Body of pancreas (tissue), 4 donors: Measurements from ENCODE around the gene TMEM117. TPM values are rescaled to one million over a fixed set of nuclear protein-coding genes. Genes with fewer than 3 reads are reported as not detected.
"Not testable (repeated sequence)": the region's sequence is repeated elsewhere in the genome, so short reads cannot be mapped to it uniquely, and the experiment has no call there.

Source experiments
- ATAC-seq: fragments of 150-250 bp; one replicate; pipeline ENCODE4 v1.9.1; 2016
- DNase-seq, 4 donors: peaks; one replicate each; pipeline ENCODE4 v3.0.0-alpha.2; 2019
- H3K27ac ChIP-seq, 4 donors: fragments of 200-600 bp; sonication (generic); 1 replicate in 3 of 4; 2 replicates in 1 of 4; pipeline versions ENCODE4 v1.5.1 to v1.6.1; 2016 to 2019; ENCODE audit warnings: mild to moderate bottlenecking in 1 of 4, mixed read lengths in 1 of 4, moderate library complexity in 1 of 4
- H3K27me3 ChIP-seq, 2 donors: fragments of 200-600 bp; sonication (generic); one replicate each; pipeline ENCODE4 v1.6.0; 2016; ENCODE audit warnings: mild to moderate bottlenecking in 1 of 2
- H3K36me3 ChIP-seq, 2 donors: fragments of 200-600 bp; sonication (generic); replicated peaks in 1 of 2; 2 replicates each; pipeline ENCODE4 v1.5.1; 2016; ENCODE audit warnings: low read depth in 2 of 2; ENCODE audit not compliant: insufficient read depth in 1 of 2
- H3K4me1 ChIP-seq: fragments of 200-600 bp; sonication (generic); one replicate; pipeline ENCODE4 v1.6.0; 2016
- H3K4me3 ChIP-seq, 2 donors: fragments of 200-600 bp; sonication (generic); 1 replicate in 1 of 2; 2 replicates in 1 of 2; pipeline ENCODE4 v1.5.1; 2016 to 2019
- H3K9me3 ChIP-seq, 3 donors: fragments of 200-600 bp; sonication (generic); 1 replicate in 2 of 3; 2 replicates in 1 of 3; pipeline ENCODE4 v1.5.1; 2016
- POLR2A ChIP-seq, 3 donors: fragments of 450-650 bp; IDR thresholded peaks; one replicate each; pipeline ENCODE4 v1.6.1; 2016; ENCODE audit warnings: antibody characterized with exemption in 3 of 3, mild to moderate bottlenecking in 2 of 3
- WGBS, 2 donors: methylation state at CpG; one replicate each; pipeline ENCODE4 v1.1.5; 2017; 5-methylcytosine and 5-hydroxymethylcytosine counted together
- intact Hi-C: fragments of 100-400 bp; cut with DNase I; formaldehyde crosslinking; loops from one replicate; pipeline ENCODE4 v1.15.1; 2023
- total RNA-seq, 2 donors: library from RNA; depleted of rRNA; stranded (reverse); fragments of >200 nt; gene quantifications; one replicate each; pipeline ENCODE4 v1.1.0, GENCODE V29; 2016
- TF ChIP-seq, protein P1 (sequence below), 7 experiments: fragments of 450-650 bp in 4 of 7; fragments of 200-600 bp in 3 of 7; sonication (generic) in 3 of 7; IDR thresholded peaks; one replicate each; pipeline ENCODE4 v1.5.1; 2016 to 2019; ENCODE audit warnings: antibody characterized with exemption in 7 of 7

The TMEM117 gene
- total RNA-seq, 2 donors from 2014 or later: 19.2 to 23.4 TPM

DNA sequence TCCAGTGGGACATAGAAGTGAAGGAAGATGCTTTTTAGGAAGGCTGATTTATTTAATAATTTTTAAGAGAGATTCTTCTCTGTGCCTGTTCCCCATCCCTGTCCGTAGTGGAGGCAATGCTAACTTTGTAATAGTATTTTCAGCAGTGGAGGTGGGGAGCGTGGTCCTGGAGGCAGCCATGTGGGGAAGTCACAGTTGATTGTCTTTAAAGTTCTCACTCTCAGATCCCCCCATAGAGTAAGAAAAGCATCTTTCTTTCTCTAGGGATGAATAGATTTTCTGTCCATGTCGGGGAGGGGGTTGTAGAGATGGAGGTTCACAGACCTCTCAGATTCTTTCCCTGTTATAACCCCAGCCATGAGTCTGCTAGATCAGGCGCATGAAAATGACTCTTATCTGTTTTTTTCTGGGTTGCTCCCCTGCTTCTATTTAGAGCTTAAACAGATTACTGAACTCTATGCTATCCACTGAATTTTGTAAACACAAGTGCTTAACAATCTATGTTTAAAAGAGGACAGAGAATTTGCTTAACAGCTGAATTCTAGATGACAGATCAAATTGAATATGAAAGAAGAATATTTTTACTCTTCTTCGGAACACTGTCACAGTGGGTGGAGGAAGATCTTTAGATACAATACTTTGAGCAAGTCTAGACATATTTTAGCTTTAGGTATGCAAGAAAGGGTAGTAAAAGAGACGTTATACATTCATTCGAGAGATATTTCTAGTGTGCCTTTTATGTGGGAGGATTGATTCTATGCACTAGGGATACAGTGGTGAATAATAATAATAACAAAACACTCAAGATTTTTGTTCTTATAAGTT, 25.3 kb downstream of the TMEM117 start:
- H3K27me3 ChIP-seq: no peaks in the 10 kb centered on the region
- intact Hi-C loops: no loop called here
- H3K9me3 ChIP-seq: no peaks in the 10 kb centered on the region
- 84% methylated on average over 7 of the region's 7 CpGs for WGBS, 2 donors
- TF ChIP-seq POLR2A (IDR thresholded peaks at IDR 0.05): no peak
- TF ChIP-seq, protein P1, sequence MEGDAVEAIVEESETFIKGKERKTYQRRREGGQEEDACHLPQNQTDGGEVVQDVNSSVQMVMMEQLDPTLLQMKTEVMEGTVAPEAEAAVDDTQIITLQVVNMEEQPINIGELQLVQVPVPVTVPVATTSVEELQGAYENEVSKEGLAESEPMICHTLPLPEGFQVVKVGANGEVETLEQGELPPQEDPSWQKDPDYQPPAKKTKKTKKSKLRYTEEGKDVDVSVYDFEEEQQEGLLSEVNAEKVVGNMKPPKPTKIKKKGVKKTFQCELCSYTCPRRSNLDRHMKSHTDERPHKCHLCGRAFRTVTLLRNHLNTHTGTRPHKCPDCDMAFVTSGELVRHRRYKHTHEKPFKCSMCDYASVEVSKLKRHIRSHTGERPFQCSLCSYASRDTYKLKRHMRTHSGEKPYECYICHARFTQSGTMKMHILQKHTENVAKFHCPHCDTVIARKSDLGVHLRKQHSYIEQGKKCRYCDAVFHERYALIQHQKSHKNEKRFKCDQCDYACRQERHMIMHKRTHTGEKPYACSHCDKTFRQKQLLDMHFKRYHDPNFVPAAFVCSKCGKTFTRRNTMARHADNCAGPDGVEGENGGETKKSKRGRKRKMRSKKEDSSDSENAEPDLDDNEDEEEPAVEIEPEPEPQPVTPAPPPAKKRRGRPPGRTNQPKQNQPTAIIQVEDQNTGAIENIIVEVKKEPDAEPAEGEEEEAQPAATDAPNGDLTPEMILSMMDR (IDR thresholded peaks at IDR 0.05): no peak
- H3K27ac ChIP-seq: no peak overlapping the region
- no peaks in the 10 kb centered on the region for H3K36me3 ChIP-seq
- DNase-seq (no peak), ATAC-seq (no peak)
- no peak overlapping the region for H3K4me3 ChIP-seq
- no peaks in the 10 kb centered on the region for H3K4me1 ChIP-seq

DNA sequence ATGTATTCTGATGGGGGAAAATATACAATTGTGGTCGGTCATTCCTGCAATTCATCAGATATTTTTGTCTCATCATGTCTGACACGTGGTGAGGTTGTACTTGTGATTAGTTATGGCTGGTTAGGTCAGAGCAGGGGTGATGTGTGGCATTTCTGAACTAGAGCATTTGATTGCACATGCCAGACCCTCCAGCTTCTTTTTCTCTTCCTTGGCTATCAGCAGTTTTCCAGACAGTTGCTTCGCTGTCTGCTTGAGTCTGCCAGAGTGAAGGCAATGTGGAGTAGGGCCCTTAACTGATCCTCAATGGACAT, 25.9 kb downstream of the TMEM117 start:
- 81 to 90% methylated on average over 3 of the region's 3 CpGs for WGBS, 2 donors
- DNase-seq: no peak
- intact Hi-C loops: no loop called here
- H3K9me3 ChIP-seq: no peaks in the 10 kb centered on the region
- no peak for TF ChIP-seq POLR2A (IDR thresholded peaks at IDR 0.05)
- TF ChIP-seq, protein P1 (IDR thresholded peaks at IDR 0.05): no peak
- H3K36me3 ChIP-seq: no peaks in the 10 kb centered on the region
- H3K4me3 ChIP-seq: no peak overlapping the region
- H3K27ac ChIP-seq: no peak overlapping the region
- ATAC-seq: no peak
- H3K27me3 ChIP-seq: no peaks in the 10 kb centered on the region
- H3K4me1 ChIP-seq: no peaks in the 10 kb centered on the region

DNA sequence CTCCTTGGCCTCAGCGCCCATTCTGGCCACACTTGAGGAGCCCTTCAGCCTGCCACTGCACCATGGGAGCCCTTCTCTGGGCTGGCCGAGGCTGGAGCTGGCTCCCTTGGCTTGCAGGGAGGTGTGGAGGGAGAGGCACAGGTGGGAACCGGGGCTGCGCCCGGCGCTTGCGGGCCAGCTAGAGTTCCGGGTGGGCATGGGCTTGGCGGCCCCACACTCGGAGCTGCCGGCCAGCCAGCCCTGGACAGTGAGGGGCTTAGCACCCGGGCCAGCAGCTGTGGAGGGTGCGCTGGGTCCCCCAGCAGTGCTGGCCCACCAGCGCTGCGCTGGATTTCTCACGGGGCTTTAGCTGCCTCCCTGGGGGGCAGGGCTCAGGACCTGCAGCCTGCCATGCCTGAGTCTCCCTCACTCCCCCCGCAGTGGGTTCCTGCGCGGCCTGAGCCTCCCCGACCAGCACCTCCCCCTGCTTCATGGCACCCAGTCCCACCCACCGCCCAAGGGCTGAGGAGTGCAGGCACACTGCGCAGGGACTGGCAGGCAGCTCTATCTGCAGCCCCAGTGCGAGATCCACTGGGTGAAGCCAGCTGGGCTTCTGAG, 28.0 kb downstream of the TMEM117 start:
- 95 to 99% methylated on average over 11 to 21 of the region's 23 CpGs for WGBS, 2 donors
- TF ChIP-seq, protein P1 (IDR thresholded peaks at IDR 0.05): no peak
- no peak for TF ChIP-seq POLR2A (IDR thresholded peaks at IDR 0.05)
- Histone ChIP-seq H3K4me3 (no peak overlapping the region), H3K27ac (no peak overlapping the region), H3K36me3 (no peaks in the 10 kb centered on the region), H3K4me1 (no peaks in the 10 kb centered on the region), H3K9me3 (no peaks in the 10 kb centered on the region), H3K27me3 (no peaks in the 10 kb centered on the region)
- DNase-seq (no peak), ATAC-seq (no peak)
- intact Hi-C loops: no loop called here

DNA sequence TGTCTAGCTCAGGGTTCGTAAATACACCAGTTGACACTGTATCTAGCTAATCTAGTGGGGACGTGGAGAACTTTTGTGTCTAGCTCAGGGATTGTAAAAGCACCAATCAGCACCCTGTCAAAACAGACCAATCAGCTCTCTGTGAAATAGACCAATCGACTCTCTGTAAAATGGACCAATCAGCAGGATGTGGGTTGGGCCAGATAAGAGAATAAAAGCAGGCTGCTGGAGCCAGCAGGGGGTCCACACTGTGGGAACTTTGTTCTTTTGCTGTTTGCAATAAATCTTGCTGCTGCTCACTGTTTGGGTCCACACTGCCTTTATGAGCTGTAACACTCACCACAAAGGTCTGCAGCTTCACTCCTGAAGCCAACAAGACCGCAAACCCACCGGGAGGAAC, 28.7 kb downstream of the TMEM117 start:
- H3K36me3 ChIP-seq, intact Hi-C loops, ATAC-seq, H3K4me3 ChIP-seq, H3K27me3 ChIP-seq, H3K4me1 ChIP-seq, H3K27ac ChIP-seq, DNase-seq, H3K9me3 ChIP-seq: not testable (repeated sequence)
- WGBS, 2 donors: 77 to 89% methylated on average over 5 of the region's 5 CpGs

DNA sequence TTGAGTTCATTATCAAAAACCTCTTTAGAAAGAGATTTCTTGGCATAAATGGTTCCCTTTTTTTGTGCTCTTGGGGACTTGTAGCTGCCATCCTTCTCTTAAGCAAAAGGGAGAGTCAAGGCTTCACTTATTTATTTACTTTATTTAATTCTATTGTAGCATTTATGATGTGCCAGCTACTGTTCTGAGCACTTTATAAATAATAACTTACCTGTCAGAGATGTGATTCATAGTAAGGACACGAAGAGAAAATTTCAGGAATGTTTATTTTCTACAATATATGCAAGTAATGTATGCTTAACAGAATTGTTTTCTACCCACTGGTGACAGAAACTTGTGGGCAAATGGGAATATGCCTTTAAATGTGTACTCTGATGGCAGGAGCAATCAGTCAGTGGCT, 33.3 kb downstream of the TMEM117 start:
- Histone ChIP-seq H3K27ac (no peak overlapping the region), H3K36me3 (no peaks in the 10 kb centered on the region), H3K4me3 (no peak overlapping the region), H3K4me1 (no peaks in the 10 kb centered on the region), H3K9me3 (no peaks in the 10 kb centered on the region), H3K27me3 (no peaks in the 10 kb centered on the region)
- DNase-seq (no peak), ATAC-seq (no peak)
- 62 to 71% methylated on average over 1 of the region's 1 CpG for WGBS, 2 donors
- TF ChIP-seq, protein P1 (IDR thresholded peaks at IDR 0.05): no peak
- TF ChIP-seq POLR2A (IDR thresholded peaks at IDR 0.05): no peak
- intact Hi-C loops: no loop called here

DNA sequence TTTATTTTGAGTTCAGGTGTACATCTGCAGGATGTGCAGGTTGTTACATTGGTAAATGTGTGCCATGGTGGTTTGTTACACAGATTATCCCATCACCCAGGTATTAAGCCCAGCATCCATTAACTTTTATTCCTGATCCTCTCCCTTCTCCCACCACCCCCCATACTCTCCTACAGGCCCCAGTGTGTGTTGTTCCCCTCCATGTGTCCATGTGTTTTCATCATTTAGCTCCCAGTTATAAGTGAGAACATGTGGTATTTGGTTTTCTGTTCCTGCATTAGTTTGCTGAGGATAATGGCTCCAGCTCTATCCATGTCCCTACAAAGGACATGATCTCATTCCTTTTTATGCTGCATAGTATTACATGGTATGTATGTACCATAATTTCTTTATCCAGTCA, 33.9 kb downstream of the TMEM117 start:
- H3K4me3 ChIP-seq, H3K4me1 ChIP-seq, H3K27me3 ChIP-seq, DNase-seq, H3K27ac ChIP-seq, H3K9me3 ChIP-seq, ATAC-seq, H3K36me3 ChIP-seq, intact Hi-C loops: not testable (repeated sequence)

DNA sequence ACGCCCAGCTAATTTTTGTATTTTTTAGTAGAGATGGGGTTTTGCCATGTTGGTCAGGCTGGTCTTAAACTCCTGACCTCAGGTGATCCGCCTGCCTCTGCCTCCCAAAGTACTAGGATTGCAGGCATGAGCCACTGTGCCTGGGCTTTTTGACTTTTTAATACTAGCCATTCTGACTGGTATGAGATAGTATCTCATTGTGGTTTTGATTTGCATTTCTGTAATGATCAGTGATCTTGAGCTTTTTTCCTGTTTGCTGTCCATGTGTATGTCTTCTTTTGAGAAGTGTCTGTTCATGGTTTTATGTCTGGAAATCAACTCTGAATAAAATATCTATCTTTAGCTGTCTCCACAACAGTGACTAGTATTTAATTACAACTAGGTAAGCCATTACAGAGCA, 35.4 kb downstream of the TMEM117 start:
- 97 to 100% methylated on average over 2 of the region's 2 CpGs for WGBS, 2 donors
- H3K4me1 ChIP-seq, intact Hi-C loops, ATAC-seq, H3K27ac ChIP-seq, H3K9me3 ChIP-seq, DNase-seq, H3K36me3 ChIP-seq, H3K27me3 ChIP-seq, H3K4me3 ChIP-seq: not testable (repeated sequence)
